Upper lobe of left lung (tissue), 4 donors: ENCODE data around the gene NCAPG2.

ENCODE experiments used
- EP300 ChIP-seq, 4 donors: sonication (generic); formaldehyde crosslinking; IDR thresholded peaks; one replicate each; pipeline ENCODE4 v1.5.1; 2017; ENCODE audit warnings: antibody characterized with exemption in 4 of 4, control low read depth in 2 of 4
- POLR2A ChIP-seq, 4 donors: fragments of 450-650 bp; IDR thresholded peaks; one replicate each; pipeline ENCODE4 v1.5.1; 2016 to 2017; ENCODE audit warnings: antibody characterized with exemption in 4 of 4, mild to moderate bottlenecking in 2 of 4
- POLR2AphosphoS5 ChIP-seq, 2 donors: sonication (generic); formaldehyde crosslinking; IDR thresholded peaks; one replicate each; pipeline ENCODE4 v1.5.1; 2017; ENCODE audit warnings: antibody characterized with exemption in 2 of 2
- TF ChIP-seq, protein P1 (sequence below), 6 experiments: fragments of 450-650 bp in 4 of 6; fragments of 200-600 bp in 2 of 6; sonication (generic) in 2 of 6; IDR thresholded peaks; one replicate each; pipeline ENCODE4 v1.5.1; 2016 to 2019; ENCODE audit warnings: antibody characterized with exemption in 6 of 6

DNA sequence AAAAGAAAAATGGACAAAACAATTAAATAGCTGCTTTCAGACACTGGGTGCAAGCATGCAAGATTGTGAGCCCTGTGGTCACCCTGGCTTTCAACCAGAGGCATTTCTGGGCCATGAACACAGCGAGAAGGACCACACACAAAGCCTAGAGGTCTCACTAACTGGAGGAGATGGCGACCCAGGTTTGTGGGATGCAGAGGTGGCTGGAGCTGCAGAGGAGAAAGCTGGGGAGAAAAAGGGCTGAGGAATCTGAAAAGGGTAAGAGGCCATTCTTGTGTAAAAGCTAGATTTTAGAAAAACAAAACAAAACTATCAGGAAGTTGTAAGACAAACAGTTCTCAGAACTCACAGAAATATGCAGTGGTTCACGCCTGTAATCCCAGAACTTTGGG, 86.9 kb downstream of the NCAPG2 start:
- TF ChIP-seq POLR2AphosphoS5 (IDR thresholded peaks at IDR 0.05) (no peak), POLR2A (IDR thresholded peaks at IDR 0.05) (no peak), EP300 (IDR thresholded peaks at IDR 0.05) (no peak)
- TF ChIP-seq, protein P1, sequence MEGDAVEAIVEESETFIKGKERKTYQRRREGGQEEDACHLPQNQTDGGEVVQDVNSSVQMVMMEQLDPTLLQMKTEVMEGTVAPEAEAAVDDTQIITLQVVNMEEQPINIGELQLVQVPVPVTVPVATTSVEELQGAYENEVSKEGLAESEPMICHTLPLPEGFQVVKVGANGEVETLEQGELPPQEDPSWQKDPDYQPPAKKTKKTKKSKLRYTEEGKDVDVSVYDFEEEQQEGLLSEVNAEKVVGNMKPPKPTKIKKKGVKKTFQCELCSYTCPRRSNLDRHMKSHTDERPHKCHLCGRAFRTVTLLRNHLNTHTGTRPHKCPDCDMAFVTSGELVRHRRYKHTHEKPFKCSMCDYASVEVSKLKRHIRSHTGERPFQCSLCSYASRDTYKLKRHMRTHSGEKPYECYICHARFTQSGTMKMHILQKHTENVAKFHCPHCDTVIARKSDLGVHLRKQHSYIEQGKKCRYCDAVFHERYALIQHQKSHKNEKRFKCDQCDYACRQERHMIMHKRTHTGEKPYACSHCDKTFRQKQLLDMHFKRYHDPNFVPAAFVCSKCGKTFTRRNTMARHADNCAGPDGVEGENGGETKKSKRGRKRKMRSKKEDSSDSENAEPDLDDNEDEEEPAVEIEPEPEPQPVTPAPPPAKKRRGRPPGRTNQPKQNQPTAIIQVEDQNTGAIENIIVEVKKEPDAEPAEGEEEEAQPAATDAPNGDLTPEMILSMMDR (IDR thresholded peaks at IDR 0.05) = no peak
